IPS DF 6.9 (cell line): ENCODE data around the gene XRCC3.

Source experiments
- DNase-seq: peaks from one replicate; pipeline ENCODE4 v3.0.0-alpha.2; 2013; ENCODE audit warnings: low read depth, low spot score
- H3K27ac ChIP-seq: one replicate; pipeline ENCODE4 v1.5.1; 2013; ENCODE audit warnings: low read length, control low read depth
- H3K27me3 ChIP-seq: 2 replicates; pipeline ENCODE4 v1.6.1; 2013; ENCODE audit warnings: mild to moderate bottlenecking, low read length; ENCODE audit not compliant: control insufficient read depth, insufficient read depth
- H3K36me3 ChIP-seq: 2 replicates; pipeline ENCODE4 v1.6.1; 2013; ENCODE audit warnings: low read length; ENCODE audit not compliant: control insufficient read depth, insufficient read depth
- H3K4me1 ChIP-seq: 2 replicates; pipeline ENCODE4 v1.6.1; 2013; ENCODE audit warnings: low read length; ENCODE audit not compliant: control insufficient read depth, insufficient read depth
- H3K4me3 ChIP-seq: 2 replicates; pipeline ENCODE4 v1.5.1; 2013; ENCODE audit warnings: mild to moderate bottlenecking, low read length
- H3K9me3 ChIP-seq: 2 replicates; pipeline ENCODE4 v1.6.1; 2013; ENCODE audit warnings: low read length, inconsistent platforms; ENCODE audit not compliant: control insufficient read depth, insufficient read depth
- WGBS: extraction: QIAGEN DNeasy Blood & Tissue Kit; methylation state at CpG from one replicate; pipeline ENCODE4 v1.1.7; 2013; ENCODE audit warnings: mixed read lengths, missing lambda C conversion rate; ENCODE audit not compliant: insufficient read length, insufficient coverage; 5-methylcytosine and 5-hydroxymethylcytosine counted together

XRCC3 gene

GRCh38 chr14:103652806-103653205 is 62.4 kb downstream of the XRCC3 start:
- Histone ChIP-seq H3K4me1 (no peaks in the 10 kb centered on the region), H3K27ac (no peak overlapping the region), H3K4me3 (no peak overlapping the region), H3K36me3 (peaks cover 18% of the 10 kb centered on the region), H3K27me3 (no peaks in the 10 kb centered on the region), H3K9me3 (no peaks in the 10 kb centered on the region)
- WGBS = no CpG with 5 or more reads among the region's 3 CpGs
- no peak for DNase-seq

DNA sequence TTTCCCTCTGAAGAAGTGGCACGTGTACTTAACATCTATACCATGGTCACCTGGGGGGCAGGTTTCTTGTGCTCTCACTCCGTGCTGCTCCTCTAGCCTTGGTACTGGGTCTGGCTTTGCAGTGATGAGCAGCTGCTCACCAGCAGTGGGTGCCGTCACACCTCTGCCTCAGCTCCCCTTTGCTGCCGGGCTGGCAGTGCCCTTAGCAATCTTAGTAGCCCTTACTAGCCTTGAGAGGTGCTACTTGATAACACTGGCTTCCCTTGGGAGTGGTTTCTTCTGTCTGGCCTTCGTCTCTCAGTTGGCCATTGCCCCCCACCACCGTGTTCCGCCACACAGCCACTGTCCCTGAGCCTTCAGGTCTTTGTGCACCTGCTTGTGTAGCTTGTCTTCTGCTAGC is 63.7 kb downstream of the XRCC3 start:
- no CpG with 5 or more reads among the region's 7 CpGs for WGBS
- no peaks in the 10 kb centered on the region for H3K27me3 ChIP-seq
- no peaks in the 10 kb centered on the region for H3K9me3 ChIP-seq
- no peak overlapping the region for H3K4me3 ChIP-seq
- H3K36me3 ChIP-seq = peaks cover 11% of the 10 kb centered on the region; the same call in 1 of the 2 replicates
- no peaks in the 10 kb centered on the region for H3K4me1 ChIP-seq
- no peak for DNase-seq
- H3K27ac ChIP-seq = no peak overlapping the region

DNA sequence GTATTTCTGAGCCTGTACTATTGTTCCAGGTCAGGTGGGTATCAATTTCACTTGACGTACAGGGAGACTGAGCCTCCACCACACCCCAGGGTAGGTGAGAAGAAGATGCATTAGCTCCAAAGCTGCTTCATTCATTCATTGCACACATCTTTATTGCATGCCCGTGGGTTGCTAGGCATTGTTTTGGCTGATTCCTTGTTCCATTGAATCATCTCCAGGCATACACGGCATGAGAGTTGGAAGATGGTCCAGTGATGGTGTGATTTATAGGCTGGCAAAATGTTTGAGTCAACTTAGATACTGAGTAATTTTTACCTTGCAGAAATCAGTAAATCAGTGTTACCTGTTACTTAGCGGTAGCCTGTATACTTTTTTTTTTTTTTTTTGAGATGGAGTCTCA is 65.0 kb downstream of the XRCC3 start:
- peaks cover 8% of the 10 kb centered on the region; the same call in 1 of the 2 replicates for H3K36me3 ChIP-seq
- DNase-seq = no peak
- WGBS = no CpG with 5 or more reads among the region's 4 CpGs

GRCh38 chr14:103649001-103649400 is 66.2 kb downstream of the XRCC3 start:
- Histone ChIP-seq H3K27me3 (no peaks in the 10 kb centered on the region), H3K9me3 (no peaks in the 10 kb centered on the region), H3K4me3 (no peak overlapping the region), H3K27ac (no peak overlapping the region), H3K4me1 (no peaks in the 10 kb centered on the region), H3K36me3 (0 out of 2 replicates have a peak, but pooled peaks cover 4% of the 10 kb centered on the region)
- WGBS = no CpG with 5 or more reads among the region's 3 CpGs
- no peak for DNase-seq

More for the DNA sequence above, 65.0 kb downstream of the XRCC3 start:
- Histone ChIP-seq H3K27me3 (no peaks in the 10 kb centered on the region), H3K27ac (no peak overlapping the region), H3K4me3 (no peak overlapping the region), H3K4me1 (no peaks in the 10 kb centered on the region), H3K9me3 (no peaks in the 10 kb centered on the region)
